Measurements from ENCODE around the gene ARHGAP28.

ARHGAP28 gene

GRCh38 chr18:6729247-6730091 is at the start of gene ARHGAP28:
TSS of gene ARHGAP28 (plus strand) at chr18:6729716. CDS start at chr18:6729822, 106 bp downstream.
- DNase-seq = no peak

- DNase-seq = no peak
These were observed 48.1 kb upstream of the ARHGAP28 start for GRCh38 chr18:6681331-6681875.

GRCh38 chr18:6682437-6683111 is 46.9 kb upstream of the ARHGAP28 start:
- no peak for DNase-seq

- DNase-seq = no peak
These were observed 46.2 kb upstream of the ARHGAP28 start for GRCh38 chr18:6683112-6683876.

- no peak for DNase-seq
These were observed 41.8 kb upstream of the ARHGAP28 start for GRCh38 chr18:6687676-6688075.

GRCh38 chr18:6708890-6709289 is 20.6 kb upstream of the ARHGAP28 start:
- no peak for DNase-seq

GRCh38 chr18:6711467-6711866 is 18.0 kb upstream of the ARHGAP28 start:
- no peak for DNase-seq

- no peak for DNase-seq
These were observed 17.1 kb upstream of the ARHGAP28 start for GRCh38 chr18:6712401-6712800.

GRCh38 chr18:6714010-6714409 is 15.5 kb upstream of the ARHGAP28 start:
- no peak for DNase-seq

- no peak for DNase-seq
These were observed 11.2 kb upstream of the ARHGAP28 start for GRCh38 chr18:6718267-6718666.

GRCh38 chr18:6719098-6719846 is 10.2 kb upstream of the ARHGAP28 start:
- no peak for DNase-seq

- DNase-seq = no peak
These were observed 9.4 kb upstream of the ARHGAP28 start for GRCh38 chr18:6719910-6720683.

GRCh38 chr18:6721755-6722154 is 7.8 kb upstream of the ARHGAP28 start:
- DNase-seq = no peak

- DNase-seq = no peak
These were observed 6.8 kb upstream of the ARHGAP28 start for GRCh38 chr18:6722690-6723089.

GRCh38 chr18:6724331-6724730 is 5.2 kb upstream of the ARHGAP28 start:
- no peak for DNase-seq

- no peak for DNase-seq
These were observed 1.2 kb upstream of the ARHGAP28 start for GRCh38 chr18:6728331-6728730.

- DNase-seq = no peak
These were observed 688 bp upstream of the ARHGAP28 start for GRCh38 chr18:6728809-6729246.

GRCh38 chr18:6730416-6731221 is 1.1 kb downstream of the ARHGAP28 start:
- DNase-seq = no peak

- no peak for DNase-seq
These were observed 1.7 kb downstream of the ARHGAP28 start for GRCh38 chr18:6731222-6731596.

- DNase-seq = no peak
These were observed 3.4 kb downstream of the ARHGAP28 start for GRCh38 chr18:6732952-6733351.

GRCh38 chr18:6733758-6734157 is 4.2 kb downstream of the ARHGAP28 start:
- no peak for DNase-seq

All from activated naive CD4-positive, alpha-beta T cell treated with Interleukin-2 at 50 U/mL for 16 hours (primary cell).